ENCODE measurements around the gene PKP3.
"Not testable (repeated sequence)": the region's sequence is repeated elsewhere in the genome, so short reads cannot be mapped to it uniquely, and the experiment has no call there.

The PKP3 gene

DNA sequence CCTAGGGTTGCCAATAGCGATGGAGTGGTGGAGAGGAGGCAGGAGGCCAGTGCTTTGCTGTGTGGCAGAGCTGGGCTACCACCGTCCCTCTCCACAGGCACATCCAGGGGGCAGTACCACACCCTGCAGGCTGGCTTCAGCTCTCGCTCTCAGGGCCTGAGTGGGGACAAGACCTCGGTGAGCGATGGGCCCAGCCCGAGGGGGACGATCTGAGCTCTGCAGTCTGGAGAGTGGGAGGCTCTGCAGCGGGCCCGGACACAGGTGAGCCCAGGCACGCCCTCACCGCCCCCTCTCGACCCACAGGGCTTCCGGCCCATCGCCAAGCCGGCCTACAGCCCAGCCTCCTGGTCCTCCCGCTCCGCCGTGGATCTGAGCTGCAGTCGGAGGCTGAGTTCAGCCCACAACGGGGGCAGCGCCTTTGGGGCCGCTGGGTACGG lies 2.5 kb downstream of the PKP3 start:
- no peak for DNase-seq (ENCODE audit: low read depth, low spot score)

DNA sequence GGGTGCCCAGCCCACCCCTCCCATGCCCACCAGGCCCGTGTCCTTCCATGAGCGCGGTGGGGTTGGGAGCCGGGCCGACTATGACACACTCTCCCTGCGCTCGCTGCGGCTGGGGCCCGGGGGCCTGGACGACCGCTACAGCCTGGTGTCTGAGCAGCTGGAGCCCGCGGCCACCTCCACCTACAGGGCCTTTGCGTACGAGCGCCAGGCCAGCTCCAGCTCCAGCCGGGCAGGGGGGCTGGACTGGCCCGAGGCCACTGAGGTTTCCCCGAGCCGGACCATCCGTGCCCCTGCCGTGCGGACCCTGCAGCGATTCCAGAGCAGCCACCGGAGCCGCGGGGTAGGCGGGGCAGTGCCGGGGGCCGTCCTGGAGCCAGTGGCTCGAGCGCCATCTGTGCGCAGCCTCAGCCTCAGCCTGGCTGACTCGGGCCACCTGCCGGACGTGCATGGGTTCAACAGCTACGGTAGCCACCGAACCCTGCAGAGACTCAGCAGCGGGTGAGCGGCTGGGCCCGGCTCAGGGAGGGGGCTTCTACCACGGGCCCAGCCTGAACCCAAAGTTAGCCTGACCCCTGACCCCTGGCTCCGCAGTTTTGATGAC lies 3.0 kb downstream of the PKP3 start:
- DNase-seq (ENCODE audit: low read depth, low spot score): no peak

DNA sequence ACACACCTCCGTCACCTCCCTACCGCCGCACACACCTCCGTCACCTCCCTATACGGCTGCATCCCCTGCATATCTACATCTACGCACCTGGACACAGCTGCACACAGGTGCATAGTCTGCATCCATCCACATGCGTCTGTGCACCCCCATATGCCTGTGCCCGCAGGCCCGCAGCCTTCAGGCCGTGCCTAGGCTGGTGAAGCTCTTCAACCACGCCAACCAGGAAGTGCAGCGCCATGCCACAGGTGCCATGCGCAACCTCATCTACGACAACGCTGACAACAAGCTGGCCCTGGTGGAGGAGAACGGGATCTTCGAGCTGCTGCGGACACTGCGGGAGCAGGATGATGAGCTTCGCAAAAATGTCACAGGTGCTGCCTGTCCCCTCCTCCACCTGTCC lies 4.8 kb downstream of the PKP3 start:
- no peak for DNase-seq (ENCODE audit: low read depth, low spot score)

DNA sequence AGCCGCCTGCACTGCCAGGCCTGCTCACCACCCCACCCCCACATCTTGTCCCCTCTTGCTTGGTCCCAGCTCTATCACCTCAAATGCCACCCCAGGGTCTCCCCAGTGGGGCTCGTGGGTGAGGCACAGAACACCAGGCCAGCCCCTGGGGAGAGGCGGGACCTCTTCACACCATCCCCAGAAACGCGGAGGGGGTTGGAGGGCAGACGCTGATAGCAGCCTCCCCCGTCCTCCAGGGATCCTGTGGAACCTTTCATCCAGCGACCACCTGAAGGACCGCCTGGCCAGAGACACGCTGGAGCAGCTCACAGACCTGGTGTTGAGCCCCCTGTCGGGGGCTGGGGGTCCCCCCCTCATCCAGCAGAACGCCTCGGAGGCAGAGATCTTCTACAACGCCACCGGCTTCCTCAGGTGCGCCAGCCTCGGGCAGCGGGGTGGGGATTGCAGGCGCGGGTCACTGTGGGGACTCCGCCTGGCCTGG lies 5.8 kb downstream of the PKP3 start:
- no peak for DNase-seq (ENCODE audit: low read depth, low spot score)

DNA sequence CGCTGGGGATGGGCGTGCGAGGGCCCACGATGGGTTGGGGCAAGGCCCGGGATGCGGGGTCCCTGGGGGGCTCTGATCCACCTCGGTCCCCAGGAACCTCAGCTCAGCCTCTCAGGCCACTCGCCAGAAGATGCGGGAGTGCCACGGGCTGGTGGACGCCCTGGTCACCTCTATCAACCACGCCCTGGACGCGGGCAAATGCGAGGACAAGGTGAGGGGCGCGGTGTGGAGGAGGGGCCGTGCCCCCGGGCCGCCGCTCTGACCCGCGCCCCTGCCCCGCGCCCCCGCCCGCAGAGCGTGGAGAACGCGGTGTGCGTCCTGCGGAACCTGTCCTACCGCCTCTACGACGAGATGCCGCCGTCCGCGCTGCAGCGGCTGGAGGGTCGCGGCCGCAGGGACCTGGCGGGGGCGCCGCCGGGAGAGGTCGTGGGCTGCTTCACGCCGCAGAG lies 6.3 kb downstream of the PKP3 start:
- no peak for DNase-seq (ENCODE audit: low read depth, low spot score)

DNA sequence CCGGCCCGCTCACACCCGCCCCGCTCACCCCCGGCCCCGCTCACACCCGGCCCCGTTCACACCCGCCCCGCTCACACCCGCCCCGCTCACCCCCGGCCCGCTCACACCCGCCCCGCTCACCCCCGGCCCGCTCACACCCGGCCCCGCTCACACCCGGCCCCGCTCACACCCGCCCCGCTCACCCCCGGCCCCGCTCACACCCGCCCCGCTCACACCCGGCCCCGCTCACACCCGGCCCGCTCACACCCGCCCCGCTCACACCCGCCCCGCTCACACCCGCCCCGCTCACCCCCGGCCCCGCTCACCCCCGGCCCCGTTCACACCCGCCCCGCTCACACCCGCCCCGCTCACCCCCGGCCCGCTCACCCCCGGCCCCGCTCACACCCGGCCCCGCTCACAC lies 7.2 kb downstream of the PKP3 start:
- DNase-seq (ENCODE audit: low read depth, low spot score): not testable (repeated sequence)

DNA sequence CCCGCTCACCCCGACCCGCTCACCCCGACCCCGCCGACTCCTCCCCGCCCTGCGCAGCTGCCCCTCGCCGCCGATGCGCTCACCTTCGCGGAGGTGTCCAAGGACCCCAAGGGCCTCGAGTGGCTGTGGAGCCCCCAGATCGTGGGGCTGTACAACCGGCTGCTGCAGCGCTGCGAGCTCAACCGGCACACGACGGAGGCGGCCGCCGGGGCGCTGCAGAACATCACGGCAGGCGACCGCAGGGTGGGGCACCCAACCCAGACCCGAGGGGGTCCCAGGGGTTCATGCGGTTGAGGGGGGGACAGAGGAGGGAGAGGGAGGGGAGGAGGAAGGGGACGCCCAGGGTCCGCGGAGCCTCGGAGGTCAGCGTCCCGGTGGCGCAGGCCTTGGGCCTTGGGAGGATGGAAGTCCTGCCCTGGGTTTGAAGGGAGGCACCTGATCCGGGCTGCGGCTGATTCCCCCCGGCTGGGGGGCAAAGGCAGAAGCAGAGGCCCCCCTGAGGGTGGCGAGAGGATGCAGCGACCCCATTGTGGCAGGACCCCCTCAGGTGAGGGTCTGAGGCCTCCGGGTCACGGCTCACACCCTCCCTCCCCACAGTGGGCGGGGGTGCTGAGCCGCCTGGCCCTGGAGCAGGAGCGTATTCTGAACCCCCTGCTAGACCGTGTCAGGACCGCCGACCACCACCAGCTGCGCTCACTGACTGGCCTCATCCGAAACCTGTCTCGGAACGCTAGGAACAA lies 9.2 kb downstream of the PKP3 start:
- DNase-seq (ENCODE audit: low read depth, low spot score): no peak

DNA sequence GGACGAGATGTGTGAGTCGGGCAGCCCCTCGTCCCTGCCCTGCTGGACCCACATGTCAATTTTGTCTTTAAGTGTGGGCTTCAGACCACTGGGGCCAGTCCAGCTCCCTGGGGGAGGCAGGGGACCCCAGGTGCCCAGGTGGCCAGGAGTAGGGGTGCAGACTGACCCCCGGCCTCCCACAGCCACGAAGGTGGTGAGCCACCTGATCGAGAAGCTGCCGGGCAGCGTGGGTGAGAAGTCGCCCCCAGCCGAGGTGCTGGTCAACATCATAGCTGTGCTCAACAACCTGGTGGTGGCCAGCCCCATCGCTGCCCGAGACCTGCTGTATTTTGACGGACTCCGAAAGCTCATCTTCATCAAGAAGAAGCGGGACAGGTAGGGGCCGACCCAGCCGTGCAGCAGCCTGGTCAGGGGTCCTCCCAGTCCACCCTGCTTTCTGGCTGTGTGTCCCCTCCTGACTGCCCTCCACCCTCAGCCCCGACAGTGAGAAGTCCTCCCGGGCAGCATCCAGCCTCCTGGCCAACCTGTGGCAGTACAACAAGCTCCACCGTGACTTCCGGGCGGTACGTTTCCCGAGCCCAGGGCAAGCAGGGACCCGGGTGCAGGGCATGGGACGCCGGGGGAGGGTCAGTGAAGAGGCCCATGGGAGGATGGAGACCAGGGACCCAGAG lies 9.9 kb downstream of the PKP3 start:
- DNase-seq (ENCODE audit: low read depth, low spot score): no peak

DNA sequence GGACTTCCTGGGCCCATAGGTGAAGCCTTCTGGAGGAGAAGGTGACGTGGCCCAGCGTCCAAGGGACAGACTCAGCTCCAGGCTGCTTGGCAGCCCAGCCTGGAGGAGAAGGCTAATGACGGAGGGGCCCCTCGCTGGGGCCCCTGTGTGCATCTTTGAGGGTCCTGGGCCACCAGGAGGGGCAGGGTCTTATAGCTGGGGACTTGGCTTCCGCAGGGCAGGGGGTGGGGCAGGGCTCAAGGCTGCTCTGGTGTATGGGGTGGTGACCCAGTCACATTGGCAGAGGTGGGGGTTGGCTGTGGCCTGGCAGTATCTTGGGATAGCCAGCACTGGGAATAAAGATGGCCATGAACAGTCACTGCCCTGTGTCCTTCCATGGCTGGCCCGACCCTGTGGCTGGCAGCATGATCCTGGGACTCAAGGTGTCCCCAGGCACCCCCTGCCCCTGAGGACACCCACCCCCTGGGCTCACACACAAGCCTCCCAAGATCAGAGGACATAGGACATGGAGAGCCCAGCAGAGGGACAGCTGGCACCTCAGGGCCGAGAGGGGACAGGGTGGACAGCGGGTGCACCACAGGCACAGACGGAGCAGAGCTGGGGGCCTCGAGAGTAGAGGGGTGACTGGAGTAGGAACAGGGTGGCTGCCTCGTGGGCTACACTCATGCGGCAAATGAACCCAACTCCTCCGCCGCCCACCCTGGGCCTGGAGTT lies 10.7 kb downstream of the PKP3 start:
- no peak for DNase-seq (ENCODE audit: low read depth, low spot score)

DNA sequence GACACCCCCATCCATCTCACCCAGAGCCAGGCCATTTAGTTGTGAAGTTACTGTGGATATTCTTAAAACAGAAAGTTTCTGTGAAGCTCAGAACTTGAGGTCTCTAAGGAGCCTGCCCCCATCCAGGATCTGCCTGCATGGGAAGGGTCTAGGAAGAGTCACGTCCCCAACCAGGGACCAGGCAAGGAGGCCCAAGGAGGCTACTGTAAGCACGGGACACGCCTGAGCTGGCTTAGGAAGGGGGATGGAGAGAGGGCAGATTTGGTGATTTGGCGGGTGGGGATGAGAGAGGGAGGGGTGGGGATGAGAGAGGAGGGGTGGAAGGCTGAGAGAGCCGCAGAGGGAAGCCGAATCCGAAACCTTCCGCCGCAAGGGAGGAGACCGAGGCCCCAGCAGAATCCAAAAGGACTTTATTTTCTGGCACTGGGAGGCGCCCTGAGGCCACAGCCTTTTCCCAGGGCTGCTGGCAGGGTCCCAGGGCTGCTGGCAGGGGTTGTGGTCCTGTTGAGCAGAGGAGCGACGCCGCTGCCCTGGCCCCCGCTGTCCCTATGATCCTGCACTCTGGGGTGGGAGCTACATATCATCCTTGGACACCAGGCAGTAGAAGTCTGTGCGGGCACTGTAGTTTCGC lies 11.4 kb downstream of the PKP3 start:
- no peak for DNase-seq (ENCODE audit: low read depth, low spot score)

DNA sequence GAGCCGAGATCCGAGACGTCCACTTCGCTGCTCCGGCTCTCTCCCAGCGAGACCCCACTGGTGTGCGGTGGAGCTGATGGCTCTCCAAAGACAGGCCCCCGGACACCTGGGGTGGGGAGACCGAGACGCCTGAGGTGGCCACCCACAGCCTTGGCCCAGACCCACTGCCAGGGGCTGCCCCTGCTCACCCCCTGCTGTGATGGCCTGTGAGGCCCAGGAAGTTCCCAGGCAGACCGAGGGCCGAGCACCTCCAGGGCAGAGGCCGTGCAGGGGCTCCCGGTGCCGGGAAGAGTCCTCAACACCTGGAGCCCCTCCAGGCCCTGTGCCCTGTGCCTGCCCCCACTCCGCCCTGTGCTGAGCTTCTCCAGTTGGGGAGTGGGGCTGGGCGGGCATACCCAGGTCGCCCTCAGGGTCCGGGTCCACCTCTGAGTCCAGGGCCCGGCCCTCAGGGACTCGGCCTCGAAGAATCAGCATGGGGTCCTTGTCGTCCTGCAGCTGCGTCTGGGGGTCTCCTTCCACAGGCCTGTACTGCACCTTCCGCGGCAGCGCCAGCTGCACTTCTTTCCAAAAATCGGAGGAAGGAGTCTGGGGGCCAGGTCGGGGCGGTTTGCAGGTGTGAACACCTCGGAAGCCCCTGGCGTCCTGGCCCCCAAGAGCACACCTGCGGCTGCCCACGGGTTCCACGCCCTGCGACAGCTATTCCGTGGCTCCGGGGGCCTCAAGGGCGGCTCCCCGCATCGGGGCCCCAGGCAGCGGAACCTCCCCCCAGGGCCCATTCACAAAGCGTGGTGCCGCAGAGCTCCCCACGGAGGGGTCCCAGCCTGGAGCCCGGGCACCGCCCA lies 12.2 kb downstream of the PKP3 start:
- DNase-seq (ENCODE audit: low read depth, low spot score): no peak

DNA sequence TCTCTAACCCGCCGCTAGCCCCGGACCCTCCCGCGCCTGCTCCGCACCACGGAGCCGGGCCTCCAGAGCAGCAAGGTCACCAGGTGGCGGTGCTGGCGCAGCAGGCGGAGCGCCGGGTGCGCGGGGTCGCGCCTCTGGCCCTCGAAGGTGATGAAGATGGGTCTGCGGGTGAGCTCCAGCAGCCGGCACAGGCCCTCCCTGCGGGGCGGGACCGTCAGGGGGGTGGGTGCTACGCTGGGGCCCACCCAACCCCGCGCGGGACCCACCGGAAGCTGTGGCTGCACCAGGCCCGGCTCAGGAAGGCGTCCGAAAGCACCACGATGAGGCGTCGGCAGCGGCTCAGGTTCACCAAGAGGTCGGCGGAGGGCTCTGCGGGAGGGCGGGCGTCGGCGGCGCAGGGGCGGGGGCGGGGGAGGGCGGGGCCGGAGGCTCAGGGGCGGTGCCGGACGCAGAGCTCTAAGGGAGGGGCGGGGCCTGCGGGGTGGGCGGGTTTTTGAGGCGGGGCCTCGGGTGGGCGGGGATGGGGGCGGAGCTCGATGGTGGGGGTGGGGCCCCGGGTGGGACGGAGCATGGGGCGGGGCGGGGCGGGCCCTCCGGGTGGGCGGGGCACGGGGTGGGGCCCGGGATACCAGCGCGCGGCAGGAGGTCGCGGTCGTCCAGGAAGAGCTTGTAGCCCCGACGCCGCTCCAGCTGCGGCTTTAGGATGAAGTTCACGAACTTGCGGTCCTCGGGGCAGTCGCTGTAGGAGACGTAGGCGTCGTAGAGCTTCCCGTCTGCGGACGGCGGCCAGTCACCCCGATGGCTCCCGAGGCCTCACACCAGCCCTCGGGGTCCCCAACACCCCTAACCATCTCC lies 13.0 kb downstream of the PKP3 start:
- no peak for DNase-seq (ENCODE audit: low read depth, low spot score)

DNA sequence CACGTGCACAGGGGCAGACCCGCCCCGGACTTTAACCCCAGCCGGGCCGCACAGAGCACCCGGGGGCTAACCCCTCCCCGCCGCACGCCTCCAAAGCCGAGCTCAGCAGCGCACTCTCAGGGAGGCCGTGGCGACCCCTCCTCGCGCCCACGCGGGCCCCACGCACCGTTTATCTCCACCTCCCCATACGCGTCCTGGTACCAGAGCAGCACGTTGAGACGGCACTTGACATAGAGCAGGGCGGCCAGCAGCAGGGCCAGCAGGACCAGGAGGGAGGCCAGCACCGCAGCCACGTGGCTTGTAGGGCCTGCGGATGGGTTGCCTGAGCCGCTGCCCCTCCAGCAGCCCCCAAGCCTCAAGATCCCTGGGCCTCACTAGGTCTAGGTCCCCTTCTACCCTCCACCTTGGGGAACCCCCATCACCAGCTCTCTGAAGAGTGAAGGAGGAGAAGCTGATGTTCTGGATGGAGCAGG lies 13.7 kb downstream of the PKP3 start:
- DNase-seq (ENCODE audit: low read depth, low spot score): no peak

DNA sequence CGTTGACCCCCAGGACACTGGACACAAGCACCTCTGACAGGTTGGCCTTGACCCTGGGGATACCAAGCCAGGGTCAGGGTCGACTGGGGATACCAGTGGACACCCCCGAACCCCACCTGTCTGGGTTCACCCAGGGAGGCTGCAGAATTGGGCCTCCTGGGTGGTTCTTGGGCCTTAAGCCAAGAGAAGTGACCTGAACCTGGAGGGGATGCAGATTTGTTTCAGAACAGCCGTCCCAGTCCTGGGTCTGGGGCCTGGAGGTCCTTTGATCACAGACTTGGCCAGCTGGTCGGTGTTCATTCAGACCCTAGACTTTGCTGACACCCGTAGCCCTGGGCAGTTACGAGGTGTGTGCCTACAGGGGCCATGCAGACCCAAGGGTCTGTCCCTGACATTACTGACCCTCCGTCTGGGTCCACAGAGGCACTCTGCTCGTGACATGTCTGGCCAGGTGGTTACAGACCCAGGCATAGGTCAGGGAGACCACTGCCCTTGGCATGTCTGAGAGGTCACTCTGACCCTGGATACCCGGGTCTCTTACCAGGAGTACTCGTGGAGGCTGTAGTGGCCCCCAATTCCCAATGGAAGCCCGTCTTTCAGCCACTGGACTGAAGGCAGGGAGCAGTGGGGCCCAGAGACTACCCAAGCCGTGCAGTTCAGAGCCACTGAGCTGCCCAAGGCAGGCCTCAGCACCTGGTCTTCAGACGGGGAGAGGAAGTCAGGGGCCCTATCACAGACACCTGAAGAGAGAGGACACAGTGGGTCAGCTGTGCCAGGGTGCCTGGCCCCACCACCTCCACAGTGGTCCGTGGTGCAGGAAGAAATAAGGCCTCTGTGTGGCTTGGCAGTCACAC lies 14.4 kb downstream of the PKP3 start:
- DNase-seq (ENCODE audit: low read depth, low spot score): no peak

DNA sequence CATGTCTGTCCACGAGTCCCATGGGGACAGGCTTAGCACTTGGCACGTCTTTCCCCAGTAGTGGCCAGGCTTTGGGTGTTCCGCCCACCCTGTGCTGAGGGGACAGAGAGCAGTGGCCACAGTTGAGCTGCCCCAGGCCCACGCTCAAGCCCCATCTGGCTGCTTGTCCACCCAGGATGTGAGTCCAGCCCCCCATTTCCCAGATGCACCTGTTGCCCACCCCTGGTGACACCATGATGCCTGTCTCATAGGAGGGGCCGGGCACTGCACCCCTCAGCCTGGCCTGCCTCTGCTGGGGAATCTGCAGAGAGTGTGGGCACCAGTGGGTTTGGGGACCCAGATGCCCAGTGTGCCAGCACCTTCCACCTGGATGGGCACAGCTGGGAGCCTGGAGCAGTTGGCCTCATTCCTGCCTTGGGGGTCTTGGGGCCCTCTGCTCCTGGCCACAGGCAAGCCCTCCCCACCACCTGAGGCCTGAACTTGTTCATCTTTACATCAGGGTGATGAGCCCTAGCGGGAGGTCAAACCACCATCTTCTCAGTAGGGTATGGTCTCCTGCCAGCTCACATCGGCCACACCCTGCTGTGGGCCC lies 15.1 kb downstream of the PKP3 start:
- DNase-seq (ENCODE audit: low read depth, low spot score): no peak

DNA sequence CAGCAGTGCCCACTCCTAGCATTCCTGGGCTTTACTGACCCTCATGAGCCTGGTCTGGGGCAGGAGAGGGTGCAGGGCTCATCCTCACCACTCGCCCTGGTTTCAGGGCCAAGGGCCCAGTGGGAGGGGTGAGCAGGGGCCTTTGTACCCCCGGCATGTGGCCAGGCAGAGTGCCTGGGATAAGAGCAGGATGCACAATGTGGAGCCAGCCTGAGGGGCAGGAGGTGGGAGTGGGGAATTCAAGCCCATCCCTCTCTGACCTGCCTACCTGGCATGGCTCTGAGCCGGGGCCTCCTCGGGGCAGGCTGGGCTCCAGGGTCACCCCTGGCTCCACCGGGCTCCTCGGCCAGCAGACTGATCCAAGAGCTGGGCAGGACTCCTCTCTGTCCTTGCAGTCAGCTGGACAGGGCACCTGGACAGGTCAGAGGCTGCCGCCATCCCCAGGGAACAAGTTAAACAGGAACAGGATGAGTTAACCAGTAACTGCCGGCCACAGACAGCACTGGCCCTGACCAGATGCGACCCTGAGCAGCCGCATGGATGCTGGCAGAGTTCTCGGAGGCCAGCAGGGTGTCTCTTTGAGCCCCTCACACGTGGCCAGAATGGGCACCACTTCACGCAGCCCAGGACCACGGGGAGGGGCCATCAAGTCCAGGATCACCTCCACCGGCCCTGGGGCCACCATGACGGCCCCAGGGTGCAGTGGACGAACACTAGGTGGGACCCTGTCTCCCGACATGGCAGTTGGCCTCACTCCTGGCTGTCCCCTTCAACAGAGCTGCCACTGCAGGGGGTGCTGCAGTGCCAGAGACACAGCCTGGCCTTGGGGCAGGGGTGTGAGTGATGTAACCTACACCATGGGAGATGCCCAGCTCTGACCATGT lies 15.8 kb downstream of the PKP3 start:
- DNase-seq (ENCODE audit: low read depth, low spot score): no peak

DNA sequence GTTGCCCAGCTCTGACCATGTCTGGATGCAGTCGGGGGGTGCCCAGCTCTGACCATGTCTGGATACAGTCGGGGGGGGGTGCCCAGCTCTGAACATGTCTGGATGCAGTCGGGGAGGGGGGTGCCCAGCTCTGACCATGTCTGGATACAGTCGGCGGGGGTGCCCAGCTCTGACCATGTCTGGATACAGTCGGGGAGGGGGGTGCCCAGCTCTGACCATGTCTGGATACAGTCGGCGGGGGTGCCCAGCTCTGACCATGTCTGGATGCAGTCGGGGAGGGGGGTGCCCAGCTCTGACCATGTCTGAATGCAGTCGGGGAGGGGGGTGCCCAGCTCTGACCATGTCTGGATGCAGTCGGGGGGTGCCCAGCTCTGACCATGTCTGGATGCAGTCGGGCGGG lies 16.7 kb downstream of the PKP3 start:
- DNase-seq (ENCODE audit: low read depth, low spot score): not testable (repeated sequence)
